ENCODE measurements around the gene ARID4A.

GRCh38 chr14:58301416-58301815, 3.1 kb downstream of the ARID4A start:
- no peak for TF ChIP-seq CTCF (IDR thresholded peaks at IDR 0.05)
- TF ChIP-seq RFX5 (IDR thresholded peaks at IDR 0.05), result no peak
- TF ChIP-seq RAD21 (conservative IDR thresholded peaks at IDR 0.05 in 1 of 2, IDR thresholded peaks at IDR 0.05 in 1 of 2), result no peak
- TF ChIP-seq POLR2A (IDR thresholded peaks at IDR 0.05; ENCODE audit: low read length), result no peak
- no peak for TF ChIP-seq NFE2L2 (conservative IDR thresholded peaks at IDR 0.05; ENCODE audit: low read length)
